GM23248 (cell line): ENCODE measurements around the gene TSPYL4.

ENCODE experiments used
- EZH2 ChIP-seq: fragments of 200-600 bp; sonication (generic); IDR thresholded peaks from 2 replicates; pipeline ENCODE4 v1.6.1; 2018; ENCODE audit warnings: antibody characterized with exemption, mild to moderate bottlenecking; ENCODE audit not compliant: insufficient read depth, poor library complexity, severe bottlenecking
- EZH2phosphoT487 ChIP-seq: fragments of 200-600 bp; sonication (generic); IDR thresholded peaks from 2 replicates; pipeline ENCODE4 v1.6.1; 2018; ENCODE audit warnings: antibody characterized with exemption, moderate library complexity, mild to moderate bottlenecking, low read depth; ENCODE audit not compliant: insufficient read depth

DNA sequence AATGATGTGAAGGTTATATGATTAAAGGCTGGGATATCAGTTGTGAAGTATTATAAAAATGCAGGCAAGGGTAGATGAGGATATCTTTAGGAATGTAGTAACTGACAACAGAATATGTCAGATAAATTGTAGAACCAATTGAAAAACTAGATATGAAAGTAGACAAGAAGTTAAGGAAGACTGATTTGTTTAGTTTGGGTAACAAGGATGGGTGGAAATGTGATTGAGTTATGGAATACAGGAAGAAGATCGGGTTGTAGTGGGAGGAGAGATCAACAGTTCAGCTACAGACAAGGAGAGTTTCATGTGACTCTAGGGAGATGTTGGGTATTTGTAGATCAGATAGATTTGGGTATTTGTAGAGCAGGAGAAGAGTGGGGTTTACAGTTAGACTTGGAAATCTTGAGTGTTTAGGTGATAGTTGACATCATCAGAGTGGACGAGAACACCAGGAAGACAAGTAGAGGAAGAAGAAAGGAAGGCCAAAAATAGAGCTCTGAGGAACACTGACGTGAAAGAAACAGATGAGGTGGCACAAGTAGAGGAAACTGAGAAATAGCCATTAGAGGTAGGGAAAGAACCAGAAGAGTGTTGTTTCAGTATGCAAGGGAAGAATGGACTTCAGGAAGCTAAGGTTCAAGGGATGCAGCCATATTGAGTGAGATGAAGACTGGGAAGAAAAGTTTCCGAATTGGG, 38.0 kb upstream of the TSPYL4 start:
- no peak for TF ChIP-seq EZH2
- no peak for TF ChIP-seq EZH2phosphoT487
